Heart right ventricle (tissue), 16 donors: ENCODE data around the gene WWTR1. TPM values are rescaled to one million over a fixed set of nuclear protein-coding genes. Genes with fewer than 3 reads are reported as not detected.

Source experiments
- ATAC-seq, 8 donors: fragments of 200-7000 bp; cut with Tn5 transposase; one replicate each; pipeline ENCODE4 v1.9.1; 2020; ENCODE audit warnings: mild to moderate bottlenecking in 8 of 8, moderate library complexity in 8 of 8, moderate number of reproducible peaks in 1 of 8
- DNase-seq, 2 donors: peaks; one replicate each; pipeline ENCODE4 v3.0.0-alpha.2; 2020
- H3K27ac ChIP-seq, 10 donors: fragments of 200-600 bp; sonication (generic) in 2 of 10; one replicate each; pipeline versions ENCODE4 v1.5.0 to v1.8.0; 2020 to 2022; ENCODE audit warnings: mild to moderate bottlenecking in 3 of 10
- H3K27me3 ChIP-seq, 7 donors: fragments of 200-600 bp; one replicate each; pipeline ENCODE4 v1.8.0; 2021 to 2022; ENCODE audit warnings: mild to moderate bottlenecking in 2 of 7
- H3K36me3 ChIP-seq, 9 donors: fragments of 200-600 bp; sonication (generic) in 1 of 9; one replicate each; pipeline versions ENCODE4 v1.5.0 to v1.8.0; 2020 to 2022; ENCODE audit warnings: mild to moderate bottlenecking in 2 of 9
- H3K4me1 ChIP-seq, 9 donors: fragments of 200-600 bp; sonication (generic) in 1 of 9; one replicate each; pipeline versions ENCODE4 v1.5.0 to v1.8.0; 2020 to 2022; ENCODE audit warnings: mild to moderate bottlenecking in 4 of 9
- H3K4me3 ChIP-seq, 10 donors: fragments of 200-600 bp; sonication (generic) in 2 of 10; one replicate each; pipeline versions ENCODE4 v1.5.0 to v1.8.0; 2020 to 2022; ENCODE audit warnings: mild to moderate bottlenecking in 7 of 10, moderate library complexity in 2 of 10
- H3K9me3 ChIP-seq, 11 donors: fragments of 200-600 bp in 10 of 11; sonication (generic) in 2 of 11; one replicate each; pipeline versions ENCODE4 v1.5.0 to v1.8.0; 2013 to 2022; ENCODE audit warnings: mild to moderate bottlenecking in 2 of 11, control low read depth in 1 of 11, moderate library complexity in 1 of 11
- CTCF ChIP-seq, 9 donors: fragments of 200-600 bp; sonication (generic) in 2 of 9; IDR thresholded peaks; one replicate each; pipeline versions ENCODE4 v1.5.0 to v1.8.0; 2021 to 2022; ENCODE audit warnings: antibody characterized with exemption in 9 of 9, mild to moderate bottlenecking in 5 of 9, moderate library complexity in 1 of 9
- WGBS, 2 donors: extraction: QIAGEN DNeasy Blood & Tissue Kit; methylation state at CpG; one replicate each; pipeline ENCODE4 v1.1.7; 2013; ENCODE audit warnings: inconsistent platforms in 1 of 2; 5-methylcytosine and 5-hydroxymethylcytosine counted together
- intact Hi-C, 10 donors: fragments of 100-400 bp; cut with DNase I; formaldehyde crosslinking; loops; one replicate each; pipeline versions ENCODE4 v1.11.1 to v1.14.2; 2022
- polyA plus RNA-seq, 2 donors: library from polyadenylated mRNA; stranded (reverse); fragments of 200-250 nt; gene quantifications; one replicate each; pipeline ENCODE4 v1.2.3, GENCODE V29; 2013
- total RNA-seq, 10 donors: library from RNA; stranded (reverse); fragmentation: NEBNext Ultra II Directional in 3 of 10; extraction: Animal tissue kit (Norgen Biotek cat#: 25700) in 3 of 10; gene quantifications; one replicate each; pipeline versions ENCODE4 v1.2.1 to v1.2.4, GENCODE V29; 2021 to 2023
- donor health status: Arrhythmogenic right ventricular cardiomyopathy.
- donor health status: ischemic (EF 13 %, LVEDD 7.1; RV severe dilation, severe dysfunction).
- donor health status: healthy with polysubstance abuse.
- donor health status: DM: no; HTN: yes; CAD: no.
- donor health status: DM: no; HTN: no; CAD: no.
- donor health status: ischemic (EF 25% LVEDD 6.9; RV normal size, moderate dysfunction).
- donor health status: ischemic (EF 25% LVEDD 5.7; RV mildly dilated, moderate dysfunction).
- donor health status: healthy.
- donor health status: DM: yes; HTN: yes; CAD: no.
- donor health status: Ischemic cardiomyopathy.
- donor health status: ischemic (EF 35%, LVEDD 5.7; RV mildly dilated, moderate dysfunction).
- donor health status: nonischemic (EF 11% LVEDD 7.7; RV severe dilation, severe dysfunction).
- donor health status: DM: yes; HTN: yes; CAD: no.
- donor health status: PGD.
- donor health status: ischemic (EF 29% LVEDD 5.4; RV normal size, mild dysfunction).
- donor health status: nonischemic (EF 23%, LVEDD 6.1; RV moderate dilation, normal function).

WWTR1 gene
- total and polyA plus RNA-seq, 12 donors = 19.5 to 78.6 (median 40.3) TPM

- WGBS, 2 donors = 45 to 54% methylated on average over 13 of the region's 13 CpGs
- no peaks in the 10 kb centered on the region for H3K9me3 ChIP-seq
- H3K27ac ChIP-seq = peak overlapping the region in 9 of 10 donors; percentile 36 to 78 (median 65)
- no peak for TF ChIP-seq CTCF (IDR thresholded peaks at IDR 0.05)
- ATAC-seq = peak; percentile 74 to 84 (median 76)
- H3K27me3 ChIP-seq = no peaks in the 10 kb centered on the region
- DNase-seq = peak in 1 of 2 donors; percentile 73
- H3K4me3 ChIP-seq = no peak overlapping the region
- H3K4me1 ChIP-seq = peaks cover 0 to 72% (median 43%) of the 10 kb centered on the region in 9 donors
- H3K36me3 ChIP-seq = no peaks in the 10 kb centered on the region
- intact Hi-C loops = no loop called here
Observed at GRCh38 chr3:149553781-149554451, 103.9 kb downstream of the WWTR1 start.

- no peaks in the 10 kb centered on the region for H3K36me3 ChIP-seq
- WGBS, 2 donors = 80% methylated on average over 2 of the region's 2 CpGs
- H3K4me3 ChIP-seq = no peak overlapping the region
- H3K27me3 ChIP-seq = no peaks in the 10 kb centered on the region
- intact Hi-C loops = no loop called here
- H3K27ac ChIP-seq = peak overlapping the region in 8 of 10 donors; percentile 13 to 78 (median 67)
- DNase-seq (no peak), ATAC-seq (no peak)
- H3K4me1 ChIP-seq = peaks cover 0 to 75% (median 51%) of the 10 kb centered on the region in 9 donors
- H3K9me3 ChIP-seq = no peaks in the 10 kb centered on the region
- TF ChIP-seq CTCF (IDR thresholded peaks at IDR 0.05) = no peak
Observed at GRCh38 chr3:149552700-149553099, 105.1 kb downstream of the WWTR1 start.

GRCh38 chr3:149551500-149551899 lies 106.3 kb downstream of the WWTR1 start:
- Histone ChIP-seq H3K27me3 (no peaks in the 10 kb centered on the region), H3K9me3 (no peaks in the 10 kb centered on the region), H3K4me3 (no peak overlapping the region), H3K27ac (peak overlapping the region in 3 of 10 donors; percentile 1 to 25 (median 6)), H3K36me3 (no peaks in the 10 kb centered on the region), H3K4me1 (peaks cover 0 to 77% (median 58%) of the 10 kb centered on the region in 9 donors)
- DNase-seq (no peak), ATAC-seq (no peak)
- TF ChIP-seq CTCF (IDR thresholded peaks at IDR 0.05) = no peak
- intact Hi-C loops = no loop called here

- intact Hi-C loops = loop anchor here in 1 of 10 donors (5.0 kb wide), 1 partner anchor 109 kb away; the partner anchor contains the start of gene WWTR1
- no peak overlapping the region for H3K4me3 ChIP-seq
Observed at GRCh38 chr3:149548669-149549065, 109.2 kb downstream of the WWTR1 start.

More at GRCh38 chr3:149548669-149549065, 109.2 kb downstream of the WWTR1 start:
- Histone ChIP-seq H3K9me3 (no peaks in the 10 kb centered on the region), H3K27ac (peak overlapping the region in 9 of 10 donors; percentile 53 to 83 (median 68)), H3K27me3 (no peaks in the 10 kb centered on the region), H3K4me1 (peaks cover 0 to 53% (median 30%) of the 10 kb centered on the region in 9 donors), H3K36me3 (peaks cover 0 to 7% (median 0%) of the 10 kb centered on the region in 9 donors)
- TF ChIP-seq CTCF (IDR thresholded peaks at IDR 0.05) = no peak
- WGBS, 2 donors = 97 to 99% methylated on average over 4 of the region's 4 CpGs
- no peak for DNase-seq
- no peak for ATAC-seq
